Endothelial cell of umbilical vein (primary cell): ENCODE data around the gene ASB1. TPM values are rescaled to one million over a fixed set of nuclear protein-coding genes. Genes with fewer than 3 reads are reported as not detected.

Experiments
- BruUV-seq: library from RNA; stranded (reverse); fragments of 400-500 nt; replicated peaks from 2 replicates; lab custom pipeline; 2021; lab: Mats Ljungman, UMichigan
- CTCF ChIA-PET: fragments of 300-600, 350-600 bp; sonication (Branson Sonifier 250); formaldehyde crosslinking; loops from one replicate; lab custom pipeline; 2021; ENCODE audit warnings: antibody characterized with exemption, inconsistent platforms; lab: Charles Lee
- POLR2A ChIA-PET: fragments of 300-600, 350-600 bp; sonication (Branson Sonifier 250); formaldehyde crosslinking; loops from one replicate; lab custom pipeline; 2021; ENCODE audit warnings: antibody characterized with exemption, inconsistent platforms; lab: Charles Lee
- DNase-seq: peaks from one replicate; pipeline ENCODE4 v3.0.0-alpha.2; 2011; ENCODE audit warnings: low read depth, low spot score
- FAIRE-seq: peaks from 2 replicates; lab custom pipeline; 2011; peaks lifted over from hg19 to GRCh38; lab: Jason Lieb, UNC
- H2AFZ ChIP-seq: 2 replicates; pipeline ENCODE4 v1.6.0; 2012; ENCODE audit warnings: low read depth, low read length, control low read depth, inconsistent platforms
- H3K27ac ChIP-seq: 2 replicates; pipeline ENCODE4 v1.5.1; 2011; ENCODE audit warnings: low read depth, mild to moderate bottlenecking, control low read depth, low read length, moderate library complexity; ENCODE audit not compliant: insufficient read depth
- H3K27me3 ChIP-seq, 2 experiments: 2 replicates each; pipeline versions ENCODE4 v1.6.0 to v1.6.1; 2011; ENCODE audit warnings: low read length in 2 of 2, mixed read lengths in 1 of 2; ENCODE audit not compliant: control insufficient read depth in 2 of 2, insufficient read depth in 2 of 2
- H3K36me3 ChIP-seq, 2 experiments: 2 replicates in 1 of 2; 3 replicates in 1 of 2; pipeline ENCODE4 v1.5.1; 2011; ENCODE audit warnings: low read length in 2 of 2, mild to moderate bottlenecking in 1 of 2, moderate library complexity in 1 of 2; ENCODE audit not compliant: control insufficient read depth in 2 of 2, insufficient read depth in 2 of 2; ENCODE audit errors: extremely low read depth in 1 of 2
- H3K4me1 ChIP-seq: 3 replicates; pipeline ENCODE4 v1.5.1; 2011; ENCODE audit warnings: mild to moderate bottlenecking, low read length; ENCODE audit not compliant: control insufficient read depth, insufficient read depth; ENCODE audit errors: extremely low read depth
- H3K4me2 ChIP-seq: 2 replicates; pipeline ENCODE4 v1.6.1; 2011; ENCODE audit warnings: low read length, control low read depth, mixed read lengths; ENCODE audit not compliant: insufficient read depth
- H3K4me3 ChIP-seq, 3 experiments: fragments of 200-600 bp in 1 of 3; sonication (generic), shearing (Covaris generic) in 1 of 3; replicated peaks in 1 of 3; 2 replicates each; pipeline ENCODE4 v1.5.1; 2011 to 2016; ENCODE audit warnings: control low read depth in 3 of 3, low read length in 3 of 3, mild to moderate bottlenecking in 2 of 3, inconsistent platforms in 1 of 3, low read depth in 1 of 3, moderate library complexity in 1 of 3; ENCODE audit not compliant: insufficient read depth in 1 of 3
- H3K79me2 ChIP-seq: 2 replicates; pipeline ENCODE4 v1.6.0; 2012; ENCODE audit warnings: low read length, inconsistent platforms; ENCODE audit not compliant: control insufficient read depth, insufficient read depth
- H3K9ac ChIP-seq: replicated peaks from 2 replicates; pipeline ENCODE3; 2011; ENCODE audit warnings: low read length, control low read depth; ENCODE audit not compliant: insufficient read depth; ENCODE audit errors: extremely low read depth
- H3K9me1 ChIP-seq: replicated peaks from 3 replicates; pipeline ENCODE4 v1.6.0; 2011; ENCODE audit warnings: mild to moderate bottlenecking, low read length; ENCODE audit not compliant: control insufficient read depth, insufficient read depth; ENCODE audit errors: extremely low read depth
- H3K9me3 ChIP-seq: replicated peaks from 2 replicates; pipeline ENCODE4 v1.5.1; 2012; ENCODE audit warnings: low read length, inconsistent platforms; ENCODE audit not compliant: control insufficient read depth, insufficient read depth
- H4K20me1 ChIP-seq: replicated peaks from 2 replicates; pipeline ENCODE3; 2011; ENCODE audit warnings: mild to moderate bottlenecking, low read length; ENCODE audit not compliant: control insufficient read depth, insufficient read depth; ENCODE audit errors: extremely low read depth
- CTCF ChIP-seq, 2 donors: IDR thresholded peaks; 1 replicate in 1 of 2; 2 replicates in 1 of 2; pipeline ENCODE4 v1.5.1; 2011; ENCODE audit warnings: low read length in 2 of 2, mild to moderate bottlenecking in 2 of 2, moderate library complexity in 2 of 2, control low read depth in 1 of 2, inconsistent platforms in 1 of 2, low read depth in 1 of 2; ENCODE audit not compliant: insufficient read depth in 1 of 2; ENCODE audit errors: extremely low read depth in 1 of 2
- EZH2 ChIP-seq: IDR thresholded peaks from 2 replicates; pipeline ENCODE4 v1.6.1; 2012; ENCODE audit warnings: borderline replicate concordance, low read depth, mild to moderate bottlenecking, moderate library complexity, low read length, inconsistent platforms; ENCODE audit not compliant: severe bottlenecking
- FOS ChIP-seq: IDR thresholded peaks from 2 replicates; pipeline ENCODE4 v1.6.1; 2011; ENCODE audit warnings: mild to moderate bottlenecking, low read length, moderate library complexity, borderline replicate concordance; ENCODE audit not compliant: insufficient read depth
- GATA2 ChIP-seq: IDR thresholded peaks from 2 replicates; pipeline ENCODE4 v1.7.0; 2011; ENCODE audit warnings: low read depth, mild to moderate bottlenecking, moderate library complexity, mixed read lengths, low read length; ENCODE audit not compliant: insufficient read length, insufficient read depth
- JUN ChIP-seq: IDR thresholded peaks from 2 replicates; pipeline ENCODE4 v1.6.1; 2011; ENCODE audit warnings: borderline replicate concordance, low read depth; ENCODE audit not compliant: insufficient read length, insufficient read depth
- MAX ChIP-seq: IDR thresholded peaks from 2 replicates; pipeline ENCODE4 v1.6.1; 2011; ENCODE audit not compliant: insufficient read depth, insufficient read length
- MYC ChIP-seq: IDR thresholded peaks from one replicate; pipeline ENCODE4 v1.6.1; 2011; ENCODE audit warnings: mild to moderate bottlenecking, low read depth, low read length
- POLR2A ChIP-seq: IDR thresholded peaks from 2 replicates; pipeline ENCODE4 v1.6.1; 2012; ENCODE audit warnings: low read depth, mild to moderate bottlenecking, control low read depth, low read length
- POLR2AphosphoS5 ChIP-seq: IDR thresholded peaks from 2 replicates; pipeline ENCODE4 v1.6.1; 2012; ENCODE audit warnings: low read depth, mild to moderate bottlenecking, control low read depth, low read length, moderate library complexity; ENCODE audit not compliant: insufficient read depth
- dilution Hi-C: fragments of 300-500 bp; cut with MboI; formaldehyde crosslinking; loops from one replicate; pipeline ENCODE4 v1.15.0; 2019; ENCODE audit warnings: low sequenced_read_pairs; ENCODE audit not compliant: extremely low pct_ligation_motif_present
- intact Hi-C: fragments of 100-400 bp; cut with micrococcal nuclease; formaldehyde crosslinking; loops from one replicate; pipeline ENCODE4 v1.10.0; 2022
- polyA plus RNA-seq, 4 experiments: library from polyadenylated mRNA; depleted of rRNA in 3 of 4; stranded (reverse) in 3 of 4; unstranded in 1 of 4; fragments of >200 nt; gene quantifications; 2 replicates each; pipeline versions ENCODE4 v1.2.1 to v1.2.3, GENCODE V29; 2011 to 2012; ENCODE audit warnings: missing spikeins in 1 of 4
- total RNA-seq: library from RNA; stranded (reverse); gene quantifications from 2 replicates; pipeline ENCODE4 v1.2.3, GENCODE V29; 2021

ASB1 gene
- total and polyA plus RNA-seq, 2 donors (not counting 3 experiments of a cell fraction or from before 2014, with no cell fraction given): 12.3 to 16.2 TPM

- no TSS peak for BruUV-seq
- Histone ChIP-seq H3K9me1 (no peaks in the 10 kb centered on the region), H3K4me3 (no peak overlapping the region), H3K9me3 (no peaks in the 10 kb centered on the region), H3K4me1 (no peaks in the 10 kb centered on the region), H3K27ac (no peak overlapping the region), H4K20me1 (no peaks in the 10 kb centered on the region), H3K9ac (no peak overlapping the region), H3K36me3 (no peaks in the 10 kb centered on the region), H2AFZ (no peak overlapping the region), H3K79me2 (no peaks in the 10 kb centered on the region), H3K4me2 (no peak overlapping the region), H3K27me3 (peaks cover 0 to 2% of the 10 kb centered on the region in 2 experiments)
- CTCF ChIA-PET: interaction anchor here (1.0 to 7.0 kb wide), 6 partner anchors 10 to 324 kb away, joined by 3 to 104 read pairs (median 6); no protein-coding TSS in a partner anchor
- no peak for TF ChIP-seq GATA2
- no peak for TF ChIP-seq POLR2AphosphoS5
- no peak for TF ChIP-seq POLR2A
- TF ChIP-seq CTCF (IDR thresholded peaks at IDR 0.05; ENCODE audit: extremely low read depth in 1 of 2, insufficient read depth in 1 of 2, low read depth in 1 of 2, low read length in 2 of 2): no peak
- no peak for TF ChIP-seq JUN
- TF ChIP-seq FOS: no peak
- TF ChIP-seq MAX: no peak
- TF ChIP-seq EZH2: no peak
- no peak for TF ChIP-seq MYC
- FAIRE-seq (no peak), DNase-seq (no peak)
- intact Hi-C loops (no loop called here), dilution Hi-C loops (loop anchor here (25.0 kb wide), 1 partner anchor 99 kb away; no protein-coding TSS in a partner anchor)
- POLR2A ChIA-PET: no interaction called here
Measured at GRCh38 chr2:238461491-238461890, 34.8 kb downstream of the ASB1 start.
